ENCODE data around the gene SUCLG2. TPM values are rescaled to one million over a fixed set of nuclear protein-coding genes. Genes with fewer than 3 reads are reported as not detected.

The SUCLG2 gene
- total RNA-seq, 4 donors from 2014 or later: 54.4 to 81.4 (median 59.6) TPM

- TF ChIP-seq, protein P1, sequence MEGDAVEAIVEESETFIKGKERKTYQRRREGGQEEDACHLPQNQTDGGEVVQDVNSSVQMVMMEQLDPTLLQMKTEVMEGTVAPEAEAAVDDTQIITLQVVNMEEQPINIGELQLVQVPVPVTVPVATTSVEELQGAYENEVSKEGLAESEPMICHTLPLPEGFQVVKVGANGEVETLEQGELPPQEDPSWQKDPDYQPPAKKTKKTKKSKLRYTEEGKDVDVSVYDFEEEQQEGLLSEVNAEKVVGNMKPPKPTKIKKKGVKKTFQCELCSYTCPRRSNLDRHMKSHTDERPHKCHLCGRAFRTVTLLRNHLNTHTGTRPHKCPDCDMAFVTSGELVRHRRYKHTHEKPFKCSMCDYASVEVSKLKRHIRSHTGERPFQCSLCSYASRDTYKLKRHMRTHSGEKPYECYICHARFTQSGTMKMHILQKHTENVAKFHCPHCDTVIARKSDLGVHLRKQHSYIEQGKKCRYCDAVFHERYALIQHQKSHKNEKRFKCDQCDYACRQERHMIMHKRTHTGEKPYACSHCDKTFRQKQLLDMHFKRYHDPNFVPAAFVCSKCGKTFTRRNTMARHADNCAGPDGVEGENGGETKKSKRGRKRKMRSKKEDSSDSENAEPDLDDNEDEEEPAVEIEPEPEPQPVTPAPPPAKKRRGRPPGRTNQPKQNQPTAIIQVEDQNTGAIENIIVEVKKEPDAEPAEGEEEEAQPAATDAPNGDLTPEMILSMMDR (IDR thresholded peaks at IDR 0.05; ENCODE audit: low read depth): no peak
Measured at GRCh38 chr3:67662733-67663132, 8.3 kb upstream of the SUCLG2 start.

DNA sequence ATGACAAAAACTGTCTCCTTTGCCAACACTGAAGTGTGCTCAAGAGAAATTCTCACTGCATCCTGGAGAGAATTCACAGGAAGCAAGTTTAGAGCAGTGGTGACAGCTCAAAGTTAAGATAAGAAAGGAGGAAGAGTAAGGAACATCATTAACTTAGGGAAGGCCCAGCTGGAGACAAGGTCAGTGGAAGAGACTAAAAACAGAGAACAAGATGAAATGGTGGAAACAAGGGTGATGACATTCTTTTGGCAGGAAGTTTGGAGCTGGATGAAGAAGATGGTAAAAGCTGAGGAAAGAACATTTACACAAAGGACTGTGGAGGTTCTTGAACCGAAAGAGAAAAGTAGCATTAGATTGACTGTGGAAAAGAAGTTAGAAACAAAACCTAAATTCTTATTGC is 6.7 kb upstream of the SUCLG2 start:
- TF ChIP-seq, protein P1 (IDR thresholded peaks at IDR 0.05; ENCODE audit: low read depth): no peak

- TF ChIP-seq, protein P1 (IDR thresholded peaks at IDR 0.05; ENCODE audit: low read depth): no peak
Measured at GRCh38 chr3:67657192-67657591, 2.8 kb upstream of the SUCLG2 start.

GRCh38 chr3:67656614-67657013 is 2.2 kb upstream of the SUCLG2 start:
- TF ChIP-seq, protein P1 (IDR thresholded peaks at IDR 0.05; ENCODE audit: low read depth): no peak

DNA sequence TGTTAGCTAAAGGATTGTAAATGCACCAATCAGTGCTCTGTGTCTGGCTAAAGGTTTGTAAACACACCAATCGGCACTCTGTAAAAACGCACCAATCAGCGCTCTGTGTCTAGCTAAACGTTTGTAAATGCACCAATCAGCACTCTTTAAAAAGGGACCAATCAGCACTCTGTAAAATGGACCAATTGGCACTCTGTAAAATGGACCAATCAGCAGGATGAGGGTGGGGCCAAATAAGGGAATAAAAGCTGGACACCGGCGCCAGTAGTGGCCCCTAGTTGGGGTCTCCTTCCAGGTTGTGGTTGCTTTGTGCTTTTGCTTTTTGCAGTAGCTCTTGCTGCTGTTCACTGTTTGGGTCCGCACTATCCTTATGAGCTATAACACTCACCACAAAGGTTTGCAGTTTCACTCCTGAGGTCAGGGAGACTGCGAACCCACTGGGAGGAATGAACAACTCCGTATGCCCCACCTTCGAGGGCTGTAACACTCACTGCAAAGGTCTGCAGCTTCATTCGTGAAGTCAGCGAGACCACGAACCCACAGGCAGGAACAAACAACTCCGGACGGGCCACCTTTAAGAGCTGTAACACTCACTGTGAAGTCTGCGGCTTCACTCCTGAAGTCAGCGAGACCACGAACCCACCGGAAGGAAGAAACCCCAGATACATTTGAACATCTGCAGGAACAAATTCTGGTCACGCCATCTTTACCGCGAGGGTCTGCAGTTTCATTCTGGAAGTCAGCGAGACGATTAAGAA is 1.1 kb upstream of the SUCLG2 start:
- TF ChIP-seq, protein P1 (IDR thresholded peaks at IDR 0.05; ENCODE audit: low read depth): no peak

DNA sequence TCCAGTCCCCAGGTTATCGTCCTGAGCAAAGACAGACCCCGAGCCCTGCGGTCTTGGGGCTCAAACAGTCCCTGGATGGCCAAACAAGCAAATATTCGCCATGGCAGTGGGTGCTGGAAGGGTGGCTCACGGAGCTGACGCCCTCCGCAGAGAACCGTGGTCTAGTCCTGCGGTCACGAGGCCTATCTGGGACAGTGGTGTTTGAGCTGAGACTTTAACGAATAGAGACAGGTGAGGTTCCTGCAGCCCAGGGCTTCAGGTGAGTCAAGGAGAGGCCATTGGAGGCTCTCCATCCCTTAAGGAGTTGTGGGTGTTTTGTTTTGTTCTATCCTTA is 399 bp upstream of the SUCLG2 start:
- TF ChIP-seq, protein P1 (IDR thresholded peaks at IDR 0.05; ENCODE audit: low read depth): no peak

DNA sequence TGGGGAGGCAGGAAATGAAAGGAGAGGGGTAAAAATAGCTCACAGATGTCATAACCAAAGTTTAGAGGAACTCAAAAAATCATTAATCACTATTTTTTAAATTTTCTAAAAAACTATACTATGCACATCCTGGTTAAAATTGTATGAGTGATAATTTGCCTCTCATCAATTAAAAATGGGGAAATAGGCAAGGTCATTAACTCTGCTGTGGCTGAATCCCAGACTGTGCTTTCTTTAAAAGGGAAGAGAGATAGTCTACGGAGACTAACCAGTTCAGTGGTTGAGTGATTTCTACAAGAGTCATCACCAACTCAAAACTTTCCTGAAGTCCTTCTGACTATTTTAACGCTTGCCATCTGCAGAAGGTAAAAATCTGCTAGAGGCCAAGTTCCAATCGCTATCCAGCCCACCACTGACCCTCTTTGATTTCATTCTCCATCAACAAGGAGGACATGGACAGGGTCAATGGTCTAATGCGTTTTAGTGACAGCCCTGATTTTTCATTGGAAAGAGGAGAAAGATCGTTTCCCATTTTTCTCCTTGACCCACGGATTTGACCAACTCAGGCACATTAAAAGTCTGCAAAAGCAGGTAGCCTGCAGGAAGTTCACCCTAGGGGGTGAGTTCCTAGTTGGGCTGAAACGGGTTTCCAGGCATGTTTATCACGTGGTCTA is 850 bp downstream of the SUCLG2 start:
- TF ChIP-seq, protein P1 (IDR thresholded peaks at IDR 0.05; ENCODE audit: low read depth): no peak
